AG04449 (cell line): ENCODE measurements around the gene DNM2.
"Not testable (repeated sequence)": the region's sequence is repeated elsewhere in the genome, so short reads cannot be mapped to it uniquely, and the experiment has no call there.

Experiments
- CTCF ChIA-PET: fragments of 350-600 bp; formaldehyde crosslinking; extraction: SDS; loops from one replicate; lab custom pipeline; 2021; ENCODE audit warnings: antibody characterized with exemption; lab: Yijun Ruan, JAX
- POLR2A ChIA-PET: fragments of 400-600, 350-600 bp; formaldehyde crosslinking; extraction: SDS; loops from one replicate; lab custom pipeline; 2020; ENCODE audit warnings: antibody characterized with exemption, inconsistent platforms; lab: Yijun Ruan, JAX
- DNase-seq: peaks from one replicate; pipeline ENCODE4 v3.0.0-alpha.2; 2010; ENCODE audit warnings: low read depth, low spot score
- H3K4me3 ChIP-seq: 2 replicates; pipeline ENCODE4 v1.5.1; 2011; ENCODE audit warnings: low read depth, mild to moderate bottlenecking, control low read depth, low read length
- TF ChIP-seq, protein P1 (sequence below): IDR thresholded peaks from one replicate; pipeline ENCODE4 v1.5.1; 2011; ENCODE audit warnings: mild to moderate bottlenecking, moderate library complexity, low read length, control low read depth, inconsistent platforms; ENCODE audit not compliant: insufficient read depth; ENCODE audit errors: missing control alignments

The DNM2 gene

GRCh38 chr19:10756791-10757190, 38.9 kb downstream of the DNM2 start:
- no peak overlapping the region for H3K4me3 ChIP-seq
- CTCF ChIA-PET = no interaction called here
- TF ChIP-seq, protein P1, sequence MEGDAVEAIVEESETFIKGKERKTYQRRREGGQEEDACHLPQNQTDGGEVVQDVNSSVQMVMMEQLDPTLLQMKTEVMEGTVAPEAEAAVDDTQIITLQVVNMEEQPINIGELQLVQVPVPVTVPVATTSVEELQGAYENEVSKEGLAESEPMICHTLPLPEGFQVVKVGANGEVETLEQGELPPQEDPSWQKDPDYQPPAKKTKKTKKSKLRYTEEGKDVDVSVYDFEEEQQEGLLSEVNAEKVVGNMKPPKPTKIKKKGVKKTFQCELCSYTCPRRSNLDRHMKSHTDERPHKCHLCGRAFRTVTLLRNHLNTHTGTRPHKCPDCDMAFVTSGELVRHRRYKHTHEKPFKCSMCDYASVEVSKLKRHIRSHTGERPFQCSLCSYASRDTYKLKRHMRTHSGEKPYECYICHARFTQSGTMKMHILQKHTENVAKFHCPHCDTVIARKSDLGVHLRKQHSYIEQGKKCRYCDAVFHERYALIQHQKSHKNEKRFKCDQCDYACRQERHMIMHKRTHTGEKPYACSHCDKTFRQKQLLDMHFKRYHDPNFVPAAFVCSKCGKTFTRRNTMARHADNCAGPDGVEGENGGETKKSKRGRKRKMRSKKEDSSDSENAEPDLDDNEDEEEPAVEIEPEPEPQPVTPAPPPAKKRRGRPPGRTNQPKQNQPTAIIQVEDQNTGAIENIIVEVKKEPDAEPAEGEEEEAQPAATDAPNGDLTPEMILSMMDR = no peak
- POLR2A ChIA-PET = no interaction called here
- DNase-seq = no peak

DNA sequence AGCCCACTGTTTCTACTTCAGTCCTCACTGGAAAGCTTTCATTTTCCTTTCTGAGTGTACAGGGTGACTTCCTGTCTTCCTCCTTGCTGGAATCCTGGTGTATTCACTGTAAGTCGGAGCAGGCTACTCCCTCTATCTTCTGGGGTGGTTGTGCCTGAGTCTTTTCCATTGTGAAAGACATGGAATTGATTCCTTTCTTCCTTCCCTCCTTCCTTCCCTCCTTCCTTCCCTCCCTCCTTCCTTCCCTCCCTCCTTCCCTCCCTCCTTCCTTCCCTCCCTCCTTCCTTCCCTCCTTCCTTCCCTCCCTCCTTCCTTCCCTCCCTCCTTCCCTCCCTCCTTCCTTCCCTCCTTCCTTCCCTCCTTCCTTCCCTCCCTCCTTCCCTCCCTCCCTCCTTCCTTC, 40.2 kb downstream of the DNM2 start:
- DNase-seq, H3K4me3 ChIP-seq, POLR2A ChIA-PET: not testable (repeated sequence)
- CTCF ChIA-PET = interaction anchor here (1.5 kb wide), 1 partner anchor 106 kb away, joined by 7 read pairs; no protein-coding TSS in a partner anchor

DNA sequence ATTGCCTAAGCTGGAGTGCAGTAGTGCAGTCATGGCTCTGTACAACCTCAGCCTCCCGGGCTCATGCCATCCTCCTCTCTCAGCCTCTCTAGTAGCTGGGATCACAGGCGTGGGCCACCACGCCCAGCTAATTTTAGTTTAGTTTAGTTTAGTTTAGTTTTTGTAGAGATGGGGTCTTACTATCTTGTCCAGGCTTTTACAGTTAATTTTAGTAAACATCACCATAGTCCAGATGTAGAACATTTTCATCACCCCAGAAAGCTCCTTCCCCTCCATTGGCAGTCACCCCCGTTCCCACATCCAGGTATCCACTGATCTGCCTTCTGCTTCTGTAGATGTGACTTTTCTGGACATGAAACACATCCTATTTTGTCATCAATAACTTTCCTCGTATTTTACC, 41.1 kb downstream of the DNM2 start:
- CTCF ChIA-PET = interaction anchor here (1.0 to 1.5 kb wide), 4 partner anchors 12 to 105 kb away, joined by 3 to 7 read pairs (median 4); partner anchors contain the start of gene DNM2

DNA sequence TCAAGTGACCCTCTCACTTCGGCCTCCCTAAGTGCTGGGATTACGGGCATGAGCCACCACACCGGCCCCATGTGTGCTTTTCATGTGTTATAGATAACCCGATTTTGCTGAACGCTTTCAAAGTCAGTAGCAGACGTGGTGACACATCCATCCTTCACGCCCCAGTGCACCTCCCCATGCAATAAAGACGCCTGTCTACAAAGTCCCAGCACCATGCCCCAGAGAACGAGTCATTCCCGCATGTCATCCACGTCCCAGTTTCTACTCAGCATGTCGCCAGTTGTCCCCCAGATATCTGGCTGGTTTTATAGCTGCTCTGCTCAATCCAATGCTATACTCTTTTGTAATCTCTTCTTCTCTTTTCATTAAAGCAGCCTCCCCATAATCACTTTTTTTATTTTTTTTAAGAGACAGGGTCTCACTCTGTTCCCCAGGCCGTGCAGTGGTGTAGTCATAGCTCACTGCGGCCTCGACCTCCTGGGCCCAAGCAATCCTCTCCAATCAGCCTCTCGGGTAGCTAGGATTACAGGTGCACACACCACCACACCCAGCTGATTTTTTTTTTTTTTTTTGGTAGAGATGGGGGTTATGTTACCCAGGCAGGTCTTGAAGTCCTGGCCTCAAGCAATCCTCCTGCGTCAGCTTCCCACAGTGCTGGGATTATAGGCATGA, 42.5 kb downstream of the DNM2 start:
- H3K4me3 ChIP-seq = no peak overlapping the region
- no peak for DNase-seq
- POLR2A ChIA-PET = no interaction called here
- TF ChIP-seq, protein P1 = no peak
- CTCF ChIA-PET = interaction anchor here (0.7 to 1.3 kb wide), 2 partner anchors 9 to 10 kb away, joined by 3 read pairs; no protein-coding TSS in a partner anchor

More for the DNA sequence above, 41.1 kb downstream of the DNM2 start:
- no peak for DNase-seq
- no peak overlapping the region for H3K4me3 ChIP-seq
- TF ChIP-seq, protein P1 = no peak
- POLR2A ChIA-PET = no interaction called here

DNA sequence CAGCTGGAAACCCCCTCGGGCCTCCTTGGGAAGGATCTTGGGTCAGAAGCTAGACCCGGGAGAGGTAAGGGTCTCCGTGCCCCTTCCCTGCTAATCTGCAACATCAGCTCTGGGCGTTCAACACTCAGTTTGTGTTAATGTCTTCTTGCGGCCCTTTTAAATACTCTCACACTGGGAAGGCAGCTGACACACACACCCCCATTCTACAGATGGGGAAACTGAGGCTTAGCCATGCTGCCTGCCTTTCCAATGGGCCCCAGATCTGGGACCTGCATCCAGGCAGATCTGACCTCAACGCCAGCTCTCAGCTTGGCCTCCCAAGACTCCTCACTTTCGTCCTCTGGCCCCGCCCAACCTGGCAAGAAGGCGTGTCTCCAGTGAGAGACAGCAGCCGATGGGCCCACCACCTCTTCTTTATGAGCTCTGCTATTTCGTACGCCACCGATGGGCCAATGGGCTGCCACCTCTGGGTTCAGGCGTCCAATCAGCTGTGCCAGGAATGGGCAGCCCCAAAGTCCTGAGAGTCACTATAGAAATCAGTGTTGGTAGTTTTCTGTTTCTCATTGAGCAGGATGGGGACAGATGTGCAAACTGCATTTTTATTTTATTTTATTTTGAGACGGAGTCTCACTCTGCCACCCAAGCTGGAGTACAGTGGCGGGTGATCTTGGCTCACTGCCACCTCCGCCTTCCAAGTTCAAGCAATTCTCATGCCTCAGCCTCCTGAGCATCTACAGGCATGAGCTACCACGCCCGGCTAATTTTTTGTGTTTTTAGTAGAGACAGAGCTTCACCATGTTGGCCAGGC, 43.8 kb downstream of the DNM2 start:
- CTCF ChIA-PET = interaction anchor here (1.1 kb wide), 1 partner anchor 44 kb away, joined by 3 read pairs; the partner anchor contains the start of gene DNM2
- TF ChIP-seq, protein P1 = no peak
- DNase-seq = no peak
- POLR2A ChIA-PET = no interaction called here
- H3K4me3 ChIP-seq = no peak overlapping the region

DNA sequence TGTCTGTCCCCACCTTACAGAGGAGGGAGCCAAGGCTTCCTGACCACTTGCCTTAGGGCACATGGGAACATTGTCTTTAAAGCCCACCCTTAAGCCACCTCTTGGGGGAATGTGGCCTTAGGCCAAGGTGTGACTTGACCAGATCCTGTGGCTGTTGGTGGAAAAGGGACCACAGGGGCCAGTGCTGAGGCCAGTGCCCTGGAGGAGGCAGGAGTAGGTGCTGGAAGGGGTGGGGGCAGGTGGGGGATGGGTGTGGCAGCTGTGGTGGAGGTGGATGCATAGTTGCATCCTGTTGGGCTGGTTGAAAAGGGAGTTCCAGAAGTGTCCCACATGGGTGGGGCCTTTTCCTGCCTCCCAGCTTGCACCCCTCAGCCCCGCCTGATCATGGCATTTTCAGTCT, 44.8 kb downstream of the DNM2 start:
- CTCF ChIA-PET = interaction anchor here (1.1 to 1.3 kb wide), 2 partner anchors 45 to 102 kb away, joined by 4 read pairs; partner anchors contain the start of gene DNM2
- TF ChIP-seq, protein P1 = no peak
- H3K4me3 ChIP-seq = no peak overlapping the region
- no peak for DNase-seq
- POLR2A ChIA-PET = no interaction called here
